Lower leg skin (tissue), 4 donors: ENCODE data around the gene MGLL. TPM values are rescaled to one million over a fixed set of nuclear protein-coding genes. Genes with fewer than 3 reads are reported as not detected.

ENCODE experiments used
- DNase-seq, 2 donors: peaks; one replicate each; pipeline ENCODE4 v3.0.0-alpha.2; 2019; ENCODE audit warnings: low spot score in 2 of 2
- H3K4me3 ChIP-seq: fragments of 200-600 bp; sonication (generic); 2 replicates; pipeline ENCODE4 v1.5.1; 2017; ENCODE audit warnings: mild to moderate bottlenecking, low read depth; ENCODE audit not compliant: poor library complexity, severe bottlenecking
- CTCF ChIP-seq, 3 donors: fragments of 450-650 bp; IDR thresholded peaks; one replicate each; pipeline ENCODE4 v1.5.1; 2016; ENCODE audit warnings: antibody characterized with exemption in 3 of 3, mild to moderate bottlenecking in 3 of 3, moderate library complexity in 2 of 3
- POLR2A ChIP-seq, 2 donors: fragments of 450-650 bp; IDR thresholded peaks; one replicate each; pipeline ENCODE4 v1.6.1; 2016 to 2017; ENCODE audit warnings: antibody characterized with exemption in 2 of 2, mild to moderate bottlenecking in 1 of 2, moderate library complexity in 1 of 2
- WGBS, 2 donors: methylation state at CpG; one replicate each; pipeline ENCODE4 v1.1.5; 2018; 5-methylcytosine and 5-hydroxymethylcytosine counted together
- intact Hi-C: fragments of 100-400 bp; cut with DNase I; formaldehyde crosslinking; loops from one replicate; pipeline ENCODE4 v1.15.0; 2023; ENCODE audit warnings: low total_unique reads
- total RNA-seq, 4 donors: library from RNA; depleted of rRNA; stranded (reverse); fragments of >200 nt; gene quantifications; one replicate each; pipeline ENCODE4 v1.1.0, GENCODE V29; 2016

The MGLL gene
- total RNA-seq, 4 donors from 2014 or later: 44.0 to 57.4 (median 48.0) TPM

- 95 to 97% methylated on average over 8 of the region's 8 CpGs for WGBS, 2 donors
- intact Hi-C loops: no loop called here
- TF ChIP-seq CTCF (IDR thresholded peaks at IDR 0.05) (no peak), POLR2A (IDR thresholded peaks at IDR 0.05) (no peak)
- DNase-seq: no peak
- H3K4me3 ChIP-seq: no peak overlapping the region
These were observed 81.1 kb downstream of the MGLL start for GRCh38 chr3:127741246-127741645.

- no peak for DNase-seq
- H3K4me3 ChIP-seq: no peak overlapping the region
- WGBS, 2 donors: 85 to 91% methylated on average over 19 to 20 of the region's 20 CpGs
- intact Hi-C loops: no loop called here
- TF ChIP-seq POLR2A (IDR thresholded peaks at IDR 0.05) (no peak), CTCF (IDR thresholded peaks at IDR 0.05) (no peak)
These were observed 82.0 kb downstream of the MGLL start for GRCh38 chr3:127740136-127740915.

GRCh38 chr3:127739347-127740135 lies 82.8 kb downstream of the MGLL start:
- DNase-seq: no peak
- WGBS, 2 donors: 77 to 89% methylated on average over 11 to 12 of the region's 12 CpGs
- H3K4me3 ChIP-seq: no peak overlapping the region
- intact Hi-C loops: no loop called here
- TF ChIP-seq CTCF (IDR thresholded peaks at IDR 0.05) (no peak), POLR2A (IDR thresholded peaks at IDR 0.05) (no peak)

- DNase-seq: no peak
- no peak overlapping the region for H3K4me3 ChIP-seq
- intact Hi-C loops: no loop called here
- no peak for TF ChIP-seq POLR2A (IDR thresholded peaks at IDR 0.05)
- TF ChIP-seq CTCF (IDR thresholded peaks at IDR 0.05): no peak
- 77 to 82% methylated on average over 8 of the region's 8 CpGs for WGBS, 2 donors
These were observed 84.0 kb downstream of the MGLL start for GRCh38 chr3:127738192-127738840.

GRCh38 chr3:127736801-127737539 lies 85.3 kb downstream of the MGLL start:
- WGBS, 2 donors: 94 to 95% methylated on average over 10 of the region's 10 CpGs
- H3K4me3 ChIP-seq: no peak overlapping the region
- intact Hi-C loops: no loop called here
- DNase-seq: no peak
- TF ChIP-seq CTCF (IDR thresholded peaks at IDR 0.05): no peak
- no peak for TF ChIP-seq POLR2A (IDR thresholded peaks at IDR 0.05)
